ENCODE results near the gene PSMB7. TPM values are rescaled to one million over a fixed set of nuclear protein-coding genes. Genes with fewer than 3 reads are reported as not detected.

PSMB7 gene
- total RNA-seq, 1 donor from 2014 or later = 100 TPM

GRCh38 chr9:124329206-124329792 lies 85.9 kb downstream of the PSMB7 start:
- no peak for DNase-seq (ENCODE audit: low spot score)

GRCh38 chr9:124328285-124328684 lies 87.0 kb downstream of the PSMB7 start:
- DNase-seq (ENCODE audit: low spot score) = no peak

DNA sequence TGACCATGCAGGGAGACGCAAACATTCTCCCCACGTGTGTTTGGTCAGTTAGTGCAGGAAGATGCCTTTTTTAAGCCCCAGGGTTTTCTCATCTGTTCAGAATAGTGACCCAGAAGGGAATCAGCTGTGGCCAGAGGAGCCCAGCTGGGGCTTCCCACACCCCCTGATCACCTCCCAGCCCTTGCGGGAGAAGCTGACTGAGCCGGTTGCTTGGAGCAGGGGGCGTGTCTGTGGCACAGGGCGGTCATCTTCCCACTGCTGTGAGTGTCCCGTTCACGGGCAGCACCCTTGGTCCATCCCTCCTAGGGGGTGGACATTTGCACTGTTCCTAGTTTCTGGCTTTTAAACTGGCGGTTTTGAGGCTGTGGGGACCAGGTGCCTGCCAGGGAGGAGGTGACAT lies 87.8 kb downstream of the PSMB7 start:
- no peak for DNase-seq (ENCODE audit: low spot score)

GRCh38 chr9:124326378-124326777 lies 88.9 kb downstream of the PSMB7 start:
- no peak for DNase-seq (ENCODE audit: low spot score)

- no peak for DNase-seq (ENCODE audit: low spot score)
These were observed 89.4 kb downstream of the PSMB7 start for GRCh38 chr9:124325816-124326215.

DNA sequence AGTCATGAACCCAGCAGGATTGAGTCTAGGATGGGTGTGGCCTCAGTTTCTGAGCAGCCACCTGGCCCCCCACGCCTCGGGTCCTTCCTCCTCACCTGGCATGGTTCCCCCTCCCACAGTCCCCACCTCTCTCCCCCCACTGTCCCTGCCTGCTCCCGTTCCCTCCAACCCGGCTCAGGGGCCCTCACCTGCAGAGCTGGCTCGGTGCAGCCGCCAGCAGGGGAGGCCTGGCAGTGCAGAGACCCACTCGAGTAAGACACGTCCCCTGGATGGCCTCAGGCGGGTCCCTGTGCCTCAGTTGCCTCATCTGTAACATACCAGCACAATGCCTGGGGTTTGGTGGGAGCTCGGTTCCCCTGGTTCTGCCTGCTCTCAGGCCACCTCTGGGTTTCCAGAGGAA lies 91.3 kb downstream of the PSMB7 start:
- no peak for DNase-seq (ENCODE audit: low spot score)

GRCh38 chr9:124322618-124323432 lies 92.4 kb downstream of the PSMB7 start:
- no peak for DNase-seq (ENCODE audit: low spot score)

DNA sequence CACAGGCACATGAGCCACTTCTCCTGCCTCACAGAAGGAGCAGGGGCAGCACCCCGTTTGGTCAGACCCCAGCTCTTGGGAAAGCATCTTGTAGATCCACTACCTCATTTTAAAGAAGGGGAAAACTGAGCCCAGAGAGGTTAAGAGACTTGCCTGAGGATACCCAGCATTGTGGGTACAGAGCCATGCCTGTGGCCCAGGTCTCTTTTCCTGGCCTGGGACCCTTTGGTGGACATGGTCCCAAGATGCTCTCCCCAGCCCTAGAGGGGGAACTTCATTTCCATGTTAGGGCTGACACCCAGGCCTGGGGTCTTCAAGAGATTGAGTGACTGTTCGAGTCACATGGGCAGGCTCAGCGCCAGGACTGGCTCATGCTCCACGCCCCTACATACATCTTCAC lies 93.3 kb downstream of the PSMB7 start:
- DNase-seq (ENCODE audit: low spot score) = no peak

DNA sequence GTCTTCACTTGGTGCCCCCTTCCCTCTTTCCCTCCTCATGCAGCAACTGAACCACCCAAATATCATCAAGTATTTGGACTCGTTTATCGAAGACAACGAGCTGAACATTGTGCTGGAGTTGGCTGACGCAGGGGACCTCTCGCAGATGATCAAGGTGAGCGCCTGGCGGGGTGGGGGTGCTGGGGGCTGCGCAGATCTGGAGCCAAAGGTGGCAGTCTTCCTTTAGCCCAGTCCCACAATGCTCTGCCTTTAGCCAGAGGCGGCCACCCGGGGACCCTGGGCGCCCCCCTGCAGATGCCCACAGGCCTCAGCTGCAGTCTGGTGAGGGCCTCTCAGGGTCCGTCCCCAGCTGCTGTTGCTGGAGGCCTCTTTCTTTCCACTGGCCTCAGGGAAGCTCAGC lies 93.8 kb downstream of the PSMB7 start:
- DNase-seq (ENCODE audit: low spot score) = no peak

DNA sequence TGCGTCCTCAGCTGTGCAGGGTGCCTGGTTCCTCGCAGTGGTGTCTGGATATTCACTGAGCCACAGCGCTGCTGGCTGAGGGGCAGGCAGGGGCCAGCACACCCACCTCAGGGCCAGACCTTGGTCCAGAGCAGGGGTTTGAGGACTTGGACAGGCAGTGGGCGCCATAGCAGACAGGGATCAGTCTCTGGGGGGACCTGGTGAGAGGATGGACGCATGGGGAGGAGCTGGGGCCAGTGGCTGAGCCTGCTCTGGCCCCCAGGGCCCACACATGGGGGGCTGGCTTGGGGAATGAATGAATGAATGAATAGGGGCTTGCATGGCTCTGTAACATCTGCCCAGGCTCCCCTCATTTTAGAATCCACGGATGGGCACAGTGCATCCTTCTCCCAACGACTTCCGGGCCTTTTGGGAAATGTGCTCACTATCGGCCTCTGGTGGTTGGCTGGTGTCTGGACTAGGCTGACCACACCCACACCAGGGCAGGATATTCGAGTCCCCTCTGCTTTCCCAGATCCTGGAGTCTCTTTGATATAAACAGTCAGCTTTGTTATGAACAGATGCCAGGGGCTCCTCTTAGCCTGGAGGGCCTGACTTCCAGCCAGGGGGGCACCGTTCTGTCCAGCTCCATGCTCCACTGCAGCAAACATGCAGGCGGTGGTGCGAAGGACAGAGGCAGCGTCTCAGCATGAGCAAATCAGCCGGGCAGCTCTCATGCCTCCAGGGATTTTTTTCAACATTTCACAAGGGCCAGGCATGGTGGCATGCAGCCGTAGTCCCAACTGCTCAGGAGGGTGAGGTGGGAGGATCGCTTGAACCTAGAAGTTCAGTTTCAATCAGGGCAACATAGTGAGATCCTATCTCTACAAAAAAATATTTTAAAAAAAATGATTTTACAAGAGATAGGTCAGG lies 94.9 kb downstream of the PSMB7 start:
- DNase-seq (ENCODE audit: low spot score) = peak; percentile 67

DNA sequence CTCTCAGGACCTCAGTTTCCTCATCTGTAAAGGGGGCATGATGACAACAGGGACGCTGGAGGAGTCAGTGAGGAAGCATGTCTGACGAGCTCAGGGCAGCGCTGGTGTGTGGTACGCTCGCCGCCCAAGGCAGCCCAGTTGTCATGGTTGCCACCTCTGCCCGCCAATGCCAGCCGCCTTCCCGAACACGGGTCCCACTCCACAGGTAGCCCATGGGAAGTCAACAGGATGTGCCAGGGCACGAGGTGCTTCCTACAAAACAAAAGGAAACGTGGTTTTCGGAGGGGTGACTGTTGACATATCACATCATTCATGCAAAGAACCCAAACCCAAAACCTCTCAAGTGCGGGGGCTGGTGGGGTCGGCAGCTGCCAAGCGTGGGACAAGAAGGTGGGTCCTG lies 99.4 kb downstream of the PSMB7 start:
- no peak for DNase-seq (ENCODE audit: low spot score)

DNA sequence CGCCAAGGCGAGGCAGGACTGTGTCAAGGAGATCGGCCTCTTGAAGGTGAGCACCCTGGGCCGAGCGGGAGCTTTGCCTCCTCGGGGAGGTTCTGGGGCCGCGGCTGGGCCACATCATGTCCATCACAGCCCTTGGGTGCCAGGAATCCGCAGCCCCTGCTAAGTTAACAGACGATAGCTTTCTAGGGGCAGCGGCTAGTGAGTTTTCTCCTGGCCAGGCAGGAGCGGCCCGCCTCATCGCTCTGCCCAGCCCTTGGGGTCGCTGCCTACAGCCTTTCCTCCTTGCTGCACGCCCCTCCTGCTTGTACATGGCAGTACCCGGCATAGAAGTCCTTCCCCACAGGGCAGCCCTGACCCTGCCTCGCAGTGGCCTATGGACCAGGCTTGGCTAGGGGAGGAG lies 101.3 kb downstream of the PSMB7 start:
- no peak for DNase-seq (ENCODE audit: low spot score)

DNA sequence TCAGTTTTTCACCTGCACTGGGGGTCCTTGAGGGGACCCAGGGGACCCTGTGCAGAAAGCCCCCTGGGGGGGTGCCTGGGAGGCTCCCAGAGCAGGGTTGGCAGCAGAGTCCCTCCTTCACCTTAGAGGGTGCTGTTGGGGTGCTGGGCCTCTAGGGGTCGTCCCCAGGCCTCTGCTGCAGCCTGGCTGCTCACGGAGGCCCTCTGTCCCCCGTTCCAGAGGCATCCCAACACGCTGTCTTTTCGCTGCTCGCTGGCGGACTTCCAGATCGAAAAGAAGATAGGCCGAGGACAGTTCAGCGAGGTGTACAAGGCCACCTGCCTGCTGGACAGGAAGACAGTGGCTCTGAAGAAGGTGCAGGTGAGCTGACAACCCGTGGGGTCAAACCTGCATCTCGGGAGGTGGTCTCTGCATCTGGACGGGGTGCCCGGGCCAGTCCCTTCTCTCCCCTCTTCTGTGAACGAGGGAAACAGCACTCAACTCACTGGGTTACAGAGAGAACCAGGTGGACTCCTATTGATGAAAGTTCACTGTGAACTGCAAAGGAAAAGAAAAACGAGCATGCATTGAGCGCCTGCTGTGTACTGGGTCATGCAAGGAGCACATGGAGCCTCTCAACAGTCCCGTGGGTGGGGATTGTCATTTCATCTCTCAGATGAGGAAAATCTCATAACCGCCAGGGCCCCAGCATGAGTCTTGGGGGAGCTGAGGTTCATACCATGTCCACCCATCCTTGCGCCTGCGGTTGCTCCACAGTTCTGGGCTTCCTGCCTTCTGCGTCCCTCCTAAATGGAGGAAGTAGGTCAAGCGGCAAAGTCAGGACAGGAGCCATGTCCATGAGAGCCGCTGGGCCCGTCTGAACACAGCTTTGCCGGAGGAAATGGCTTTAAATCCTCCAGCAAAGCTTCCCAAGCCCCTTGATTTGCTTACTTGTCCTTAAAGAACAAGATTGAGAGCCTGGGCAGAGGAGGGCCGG lies 102.7 kb downstream of the PSMB7 start:
- no peak for DNase-seq (ENCODE audit: low spot score)

GRCh38 chr9:124311283-124311682 lies 104.0 kb downstream of the PSMB7 start:
- DNase-seq (ENCODE audit: low spot score) = no peak

DNA sequence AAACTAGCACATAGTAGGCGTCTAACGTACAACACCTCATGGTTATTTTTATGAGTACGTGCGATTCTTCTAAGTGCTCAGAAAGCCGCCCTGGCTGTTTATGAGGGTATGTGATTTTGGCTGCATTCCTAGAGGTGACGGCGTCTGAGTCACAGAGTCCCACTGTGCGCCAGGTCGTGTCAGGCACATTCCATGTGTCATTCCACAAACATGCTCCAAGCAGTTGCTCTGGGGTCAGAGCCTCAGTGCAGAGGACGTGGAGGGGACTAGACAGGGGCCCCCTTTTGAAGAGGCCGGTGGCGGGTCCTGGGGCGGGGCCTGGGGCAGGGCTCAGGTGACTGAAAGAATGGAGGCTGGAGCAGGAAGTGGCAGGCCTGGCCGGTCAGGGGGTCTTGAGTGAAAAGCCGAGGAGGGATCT lies 105.6 kb downstream of the PSMB7 start:
- no peak for DNase-seq (ENCODE audit: low spot score)

- DNase-seq (ENCODE audit: low spot score) = no peak
These were observed 106.4 kb downstream of the PSMB7 start for GRCh38 chr9:124308606-124309491.

GRCh38 chr9:124307379-124308030 lies 107.7 kb downstream of the PSMB7 start:
- no peak for DNase-seq (ENCODE audit: low spot score)

DNA sequence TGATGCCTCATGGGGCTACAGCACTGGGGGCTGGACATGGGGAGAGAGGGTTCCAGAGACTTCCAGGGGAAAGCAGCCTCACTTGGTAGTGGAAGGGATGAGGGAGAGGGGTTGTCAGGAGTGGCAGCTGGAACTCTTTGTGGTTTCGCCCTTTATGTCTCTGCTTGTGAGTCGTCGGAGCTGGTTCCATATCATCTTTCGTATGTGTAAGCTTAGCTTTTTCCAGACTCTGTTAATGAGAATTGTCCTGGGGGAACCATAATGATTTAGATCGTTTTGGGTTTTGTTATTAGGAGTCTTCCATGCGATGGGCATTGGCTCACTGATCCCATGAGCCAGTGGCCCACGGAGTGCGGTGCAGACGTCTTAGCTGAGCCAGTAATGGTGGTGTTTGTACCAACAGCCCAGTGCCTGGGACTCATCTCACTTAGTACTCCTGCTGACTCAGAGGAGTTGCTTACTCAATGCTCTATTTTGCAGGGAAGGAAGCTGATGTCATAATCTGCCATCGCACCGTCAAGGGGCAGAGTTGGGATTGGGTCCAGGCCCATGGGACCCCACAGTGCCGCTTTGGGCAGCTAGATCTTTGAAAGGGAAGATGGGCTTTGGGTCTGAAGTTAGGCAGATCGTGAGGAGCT lies 109.0 kb downstream of the PSMB7 start:
- no peak for DNase-seq (ENCODE audit: low spot score)

GRCh38 chr9:124304285-124304684 lies 111.0 kb downstream of the PSMB7 start:
- no peak for DNase-seq (ENCODE audit: low spot score)

Data from umbilical cord (tissue), 2 donors.